IPS-18c (cell line): ENCODE results near the gene ZG16.
"Not testable (repeated sequence)": the region's sequence is repeated elsewhere in the genome, so short reads cannot be mapped to it uniquely, and the experiment has no call there.

ENCODE experiments used
- H3K4me3 ChIP-seq: 2 replicates; pipeline ENCODE4 v1.7.0; 2013; ENCODE audit warnings: low read depth, mild to moderate bottlenecking, low read length, moderate library complexity; ENCODE audit not compliant: insufficient read depth
- H3K9me3 ChIP-seq: one replicate; pipeline ENCODE4 v1.6.1; 2013; ENCODE audit warnings: mild to moderate bottlenecking, low read length, moderate library complexity; ENCODE audit not compliant: control insufficient read depth, insufficient read depth

The ZG16 gene, protein sequence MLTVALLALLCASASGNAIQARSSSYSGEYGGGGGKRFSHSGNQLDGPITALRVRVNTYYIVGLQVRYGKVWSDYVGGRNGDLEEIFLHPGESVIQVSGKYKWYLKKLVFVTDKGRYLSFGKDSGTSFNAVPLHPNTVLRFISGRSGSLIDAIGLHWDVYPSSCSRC

DNA sequence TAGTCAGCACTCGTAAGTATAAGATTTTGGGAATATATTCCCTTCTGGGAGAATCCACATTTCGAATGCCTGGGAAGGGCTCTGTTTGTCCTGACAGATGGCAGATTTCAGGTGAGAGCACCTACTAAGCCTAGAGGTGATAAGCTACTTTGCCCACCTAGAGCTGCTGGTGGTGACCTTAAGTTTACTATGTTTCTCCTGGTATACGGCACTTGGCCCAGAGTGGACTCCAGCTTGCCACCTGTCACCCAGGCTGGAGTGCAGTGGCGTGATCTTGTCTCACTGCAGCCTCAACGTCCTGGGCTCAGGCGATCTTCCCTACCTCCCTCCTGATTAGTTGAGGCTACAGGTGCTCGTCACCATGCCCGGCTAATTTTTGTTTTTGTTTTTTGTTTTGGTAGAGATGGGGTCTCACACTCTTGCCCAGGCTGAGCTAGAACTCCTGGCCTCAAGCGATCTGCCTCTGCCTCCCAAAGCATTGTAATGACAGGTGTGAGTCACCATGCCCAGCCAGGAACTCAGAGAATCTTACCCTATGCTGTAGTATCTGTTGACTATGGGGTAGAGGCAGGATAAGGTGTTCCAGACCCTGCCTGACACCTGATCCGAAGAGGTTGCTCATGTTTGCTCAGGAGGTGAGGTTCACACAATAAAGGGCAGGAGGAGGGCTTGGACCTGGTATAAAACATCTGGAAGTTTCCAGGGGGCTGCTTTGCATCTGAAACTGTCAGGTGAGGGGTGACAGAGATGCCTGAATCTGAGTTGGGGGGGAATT lies at the start of gene ZG16:
Gene ZG16 (plus strand): TSS at position 681 of the 775 bp plus-strand sequence. CDS start 1,011 bp downstream, outside the sequence.
- H3K9me3 ChIP-seq = no peaks in the 10 kb centered on the region
- H3K4me3 ChIP-seq = no peak within 1 kb of the TSS

DNA sequence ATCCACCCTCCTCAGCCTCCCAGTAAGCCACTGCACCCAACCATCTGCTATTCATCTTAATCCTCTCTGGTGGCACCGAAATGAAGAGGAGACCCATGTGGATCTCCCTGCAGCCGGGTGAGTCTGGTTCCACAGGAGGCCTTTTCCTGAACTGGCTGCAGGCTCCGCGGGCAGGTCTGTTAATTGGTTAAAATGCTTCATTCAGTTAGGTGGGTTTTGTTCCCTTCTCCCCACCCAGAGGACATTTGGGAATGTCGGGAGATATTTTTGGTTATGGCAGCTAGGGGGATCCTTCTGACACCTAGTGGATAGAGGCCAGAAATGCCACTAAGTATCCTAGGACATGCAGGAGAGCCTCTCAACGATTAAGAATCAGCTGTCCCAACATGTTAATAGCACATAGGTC lies 48.9 kb upstream of the ZG16 start:
- no peak overlapping the region for H3K4me3 ChIP-seq

DNA sequence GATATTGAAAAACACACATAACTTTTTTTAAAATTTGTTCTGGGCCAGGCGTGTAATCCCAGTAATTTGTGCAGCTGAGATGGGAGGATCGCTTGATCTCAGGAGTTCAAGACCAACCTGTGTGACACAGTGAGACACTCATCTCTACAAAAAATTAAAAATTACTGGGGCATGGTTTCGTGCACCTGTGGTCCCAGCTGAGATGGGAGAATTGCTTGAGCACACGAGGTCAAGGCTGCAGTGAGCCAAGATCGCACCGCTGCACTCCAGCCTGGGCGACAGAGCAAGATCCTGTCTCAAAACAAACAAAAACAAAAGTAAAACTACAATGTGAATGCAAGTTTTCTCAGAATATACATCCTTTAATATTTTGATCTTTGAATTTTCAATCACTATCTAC lies 47.4 kb upstream of the ZG16 start:
- Histone ChIP-seq H3K4me3 (no peak overlapping the region), H3K9me3 (no peaks in the 10 kb centered on the region)

More for the DNA sequence above, 48.9 kb upstream of the ZG16 start:
- no peaks in the 10 kb centered on the region for H3K9me3 ChIP-seq

DNA sequence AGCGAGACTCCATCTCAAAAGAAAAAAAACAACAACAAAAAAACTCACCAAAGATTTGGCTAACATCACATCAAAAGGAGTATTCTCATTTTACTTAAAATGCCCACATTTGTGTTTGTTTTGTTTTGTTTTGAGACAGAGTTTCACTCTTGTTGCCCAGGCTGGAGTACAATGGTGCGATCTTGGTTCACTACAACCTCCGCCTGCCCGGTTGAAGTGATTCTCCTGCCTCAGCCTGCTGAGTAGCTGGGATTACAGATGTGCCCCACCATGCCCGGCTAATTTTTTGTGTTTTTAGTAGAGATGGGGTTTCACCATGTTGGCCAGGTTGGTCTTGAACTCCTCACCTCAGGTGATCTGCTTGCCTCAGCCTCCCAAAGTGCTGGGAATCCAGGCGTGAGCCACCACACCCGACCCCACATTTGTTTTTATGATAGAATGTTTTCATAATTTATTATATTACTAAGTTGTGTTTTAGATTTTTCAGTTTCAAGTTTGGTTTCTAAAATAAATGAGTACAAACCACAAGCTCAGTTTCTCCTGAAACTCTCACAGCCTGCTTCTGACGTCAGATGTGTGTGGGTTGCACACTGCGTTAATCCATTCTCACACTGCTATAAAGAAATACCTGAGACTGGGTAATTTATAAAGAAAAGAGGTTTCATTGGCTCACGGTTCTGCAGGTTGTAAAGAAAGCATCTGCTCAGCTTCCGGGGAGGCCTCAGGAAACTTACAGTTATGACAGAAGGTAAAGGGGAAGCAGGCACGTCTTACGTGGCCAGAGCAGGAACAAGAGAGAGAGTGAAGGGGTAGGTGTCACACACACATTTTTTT lies 46.1 kb upstream of the ZG16 start:
- not testable (repeated sequence) for H3K4me3 ChIP-seq

DNA sequence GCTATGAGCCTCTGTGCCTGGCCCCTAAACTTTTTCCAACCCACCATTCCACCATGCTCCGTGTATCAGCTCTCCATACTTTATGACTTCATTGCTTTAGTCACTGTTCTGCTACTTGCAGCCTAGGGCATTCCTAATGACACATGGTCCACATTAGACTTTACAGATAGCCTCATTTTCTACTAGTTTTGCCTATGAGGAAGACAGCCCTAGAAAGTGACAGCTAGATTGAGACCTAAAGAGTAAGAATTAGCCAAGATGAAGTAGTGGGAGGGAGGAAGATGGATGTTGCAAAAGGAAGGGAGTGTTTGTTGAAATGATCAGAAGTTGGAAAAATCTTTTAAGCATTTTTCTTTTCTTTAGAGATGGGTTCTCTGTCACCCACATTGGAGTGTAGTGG lies 43.3 kb upstream of the ZG16 start:
- no peak overlapping the region for H3K4me3 ChIP-seq
- H3K9me3 ChIP-seq = no peaks in the 10 kb centered on the region

More for the DNA sequence above, 46.1 kb upstream of the ZG16 start:
- not testable (repeated sequence) for H3K9me3 ChIP-seq

DNA sequence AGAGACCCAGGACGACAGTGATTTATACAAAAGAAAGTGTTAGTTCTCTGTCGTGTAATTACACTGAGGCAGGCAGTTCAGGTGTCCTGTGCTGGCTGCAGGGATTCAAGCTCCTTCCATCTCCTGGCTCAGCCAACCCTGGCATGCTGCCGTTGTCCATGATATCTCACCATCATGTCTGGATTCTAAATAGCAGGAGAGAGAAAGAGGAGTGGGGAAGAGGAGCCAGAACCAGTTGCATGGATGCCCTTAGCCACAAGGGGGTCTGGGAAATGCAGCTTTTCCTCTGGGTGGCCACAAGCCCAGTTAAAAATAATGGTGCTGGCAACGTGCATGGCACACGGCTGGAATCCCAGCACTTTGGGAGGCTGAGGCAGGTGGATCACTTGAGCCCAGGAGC lies 41.9 kb upstream of the ZG16 start:
- Histone ChIP-seq H3K4me3 (no peak overlapping the region), H3K9me3 (no peaks in the 10 kb centered on the region)

DNA sequence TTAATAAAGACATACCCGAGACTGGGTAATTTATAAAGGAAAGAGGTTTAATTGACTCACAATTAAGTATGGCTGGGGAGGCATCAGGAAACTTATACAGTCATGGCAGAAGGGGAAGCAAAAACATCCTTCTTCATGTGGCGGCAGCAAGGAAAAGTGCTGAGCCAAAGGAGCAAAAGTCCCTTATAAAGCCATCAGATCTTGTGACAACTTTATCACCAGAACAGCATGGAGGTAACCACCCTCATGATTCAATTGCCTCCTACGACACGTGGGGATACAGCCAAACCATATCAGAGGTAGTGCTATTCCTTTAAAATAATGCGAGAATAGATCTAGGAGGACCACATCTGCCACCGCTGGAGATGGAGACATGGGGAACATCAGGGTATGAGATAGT lies 41.3 kb upstream of the ZG16 start:
- Histone ChIP-seq H3K9me3 (no peaks in the 10 kb centered on the region), H3K4me3 (no peak overlapping the region)

DNA sequence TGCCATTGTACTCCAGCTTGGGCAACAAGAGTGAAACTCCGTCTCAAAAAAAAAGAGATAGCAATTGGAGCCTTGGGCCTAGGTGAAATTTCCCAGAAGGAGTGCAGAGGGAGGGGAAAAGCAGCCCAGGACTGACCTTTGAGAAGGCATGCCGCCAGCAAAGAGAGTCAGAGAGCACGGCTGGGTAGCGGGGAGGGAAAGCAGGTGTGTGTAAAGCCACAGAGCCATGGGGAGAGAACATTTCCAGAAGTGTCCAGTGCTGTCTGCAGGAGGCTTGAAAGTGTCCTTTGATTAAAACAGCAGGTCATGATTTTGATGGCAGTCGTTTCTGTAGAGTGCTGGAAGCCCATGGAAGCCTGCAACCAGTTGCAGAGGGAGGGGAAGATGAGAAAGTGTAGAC lies 40.3 kb upstream of the ZG16 start:
- Histone ChIP-seq H3K9me3 (no peaks in the 10 kb centered on the region), H3K4me3 (no peak overlapping the region)

DNA sequence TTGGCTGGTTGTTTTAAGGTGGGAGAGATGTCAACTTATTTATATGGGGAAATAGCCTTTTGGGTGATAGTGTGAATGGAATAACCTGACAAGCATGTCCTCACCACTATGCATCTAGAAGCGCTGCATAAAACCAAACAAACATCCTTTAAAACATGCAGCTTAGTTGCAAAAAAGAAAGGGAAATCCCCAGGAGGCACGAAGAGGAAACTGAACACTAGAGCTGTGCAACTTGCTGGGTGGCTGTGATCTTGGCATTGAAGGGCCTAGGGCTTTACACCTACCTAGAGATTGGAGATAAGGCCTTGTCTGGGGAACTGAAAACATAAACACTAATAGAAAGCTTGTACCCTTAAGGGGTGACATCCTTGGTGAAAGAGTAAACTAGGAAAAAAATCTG lies 39.5 kb upstream of the ZG16 start:
- no peak overlapping the region for H3K4me3 ChIP-seq
- no peaks in the 10 kb centered on the region for H3K9me3 ChIP-seq

DNA sequence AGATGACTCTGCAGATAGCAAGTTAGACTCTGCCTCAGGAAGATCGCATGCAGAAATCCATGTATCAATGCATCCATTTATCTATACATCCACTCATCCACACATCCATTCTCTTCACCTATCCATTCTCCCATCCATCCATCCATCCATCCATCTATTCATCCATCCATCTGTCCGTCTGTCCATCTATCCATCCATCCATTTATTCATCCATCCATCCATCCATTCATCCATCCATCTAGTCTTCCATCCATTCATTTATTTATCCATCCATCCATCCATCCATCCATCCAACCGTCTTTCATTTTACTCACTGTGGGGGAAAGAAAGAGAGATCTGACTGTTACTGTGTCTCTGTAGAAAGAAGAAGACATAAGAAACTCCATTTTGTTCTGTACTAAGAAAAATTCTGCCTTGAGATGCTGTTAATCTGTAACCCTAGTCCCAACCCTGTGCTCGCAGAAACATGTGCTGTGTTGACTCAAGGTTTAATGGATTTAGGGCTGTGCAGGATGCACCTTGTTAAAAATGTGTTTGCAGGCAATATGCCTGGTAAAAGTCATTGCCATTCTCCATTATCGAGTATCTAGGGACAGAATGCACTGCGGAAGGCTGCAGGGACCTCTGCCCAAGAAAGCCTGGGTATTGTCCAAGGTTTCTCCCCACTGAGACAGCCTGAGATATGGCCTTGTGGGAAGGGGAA lies 38.0 kb upstream of the ZG16 start:
- not testable (repeated sequence) for H3K9me3 ChIP-seq, H3K4me3 ChIP-seq

DNA sequence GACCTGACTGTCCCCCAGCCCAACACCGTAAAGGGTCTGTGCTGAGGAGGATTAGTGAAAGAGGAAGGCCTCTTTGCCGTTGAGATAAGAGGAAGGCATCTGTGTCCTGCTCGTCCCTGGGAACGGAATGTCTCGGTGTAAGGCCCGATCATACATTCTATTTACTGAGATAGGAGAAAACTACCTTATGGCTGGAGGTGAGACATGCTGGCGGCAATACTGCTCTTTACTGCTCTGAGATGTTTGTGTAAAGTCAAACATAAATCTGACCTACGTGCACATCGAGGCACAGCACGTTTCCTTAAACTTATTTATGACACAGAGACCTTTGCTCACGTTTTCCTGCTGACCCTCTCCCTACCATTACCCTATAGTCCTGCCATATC lies 37.4 kb upstream of the ZG16 start:
- not testable (repeated sequence) for H3K4me3 ChIP-seq, H3K9me3 ChIP-seq

DNA sequence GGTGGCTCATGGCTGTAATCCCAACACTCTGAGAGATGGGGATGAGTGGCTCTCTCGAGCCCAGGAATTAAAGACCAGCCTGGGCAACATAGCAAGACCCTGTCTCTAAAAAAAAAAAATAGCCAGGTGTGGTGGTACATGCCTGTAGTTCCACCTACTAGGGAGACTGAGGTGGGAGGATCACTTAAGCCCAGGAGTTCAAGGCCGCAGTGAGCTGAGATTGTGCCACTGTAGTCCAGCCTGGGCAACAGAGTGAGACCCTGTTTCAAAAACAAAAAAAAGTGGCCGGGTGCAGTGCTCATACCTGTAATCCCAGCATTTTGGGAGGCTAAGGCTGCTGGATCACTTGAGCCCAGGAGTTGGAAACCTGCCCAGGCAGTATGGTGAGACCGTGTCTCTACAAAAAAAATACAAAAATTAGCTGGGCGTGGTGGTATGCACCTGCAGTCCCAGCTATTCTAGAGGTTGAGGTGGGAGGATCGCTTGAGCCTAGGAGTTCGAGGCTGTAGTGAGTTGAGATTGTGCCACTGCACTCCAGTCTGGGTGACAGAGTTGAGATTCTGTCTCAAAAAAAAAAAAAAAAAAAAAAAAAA lies 35.3 kb upstream of the ZG16 start:
- Histone ChIP-seq H3K4me3 (no peak overlapping the region), H3K9me3 (no peaks in the 10 kb centered on the region)

DNA sequence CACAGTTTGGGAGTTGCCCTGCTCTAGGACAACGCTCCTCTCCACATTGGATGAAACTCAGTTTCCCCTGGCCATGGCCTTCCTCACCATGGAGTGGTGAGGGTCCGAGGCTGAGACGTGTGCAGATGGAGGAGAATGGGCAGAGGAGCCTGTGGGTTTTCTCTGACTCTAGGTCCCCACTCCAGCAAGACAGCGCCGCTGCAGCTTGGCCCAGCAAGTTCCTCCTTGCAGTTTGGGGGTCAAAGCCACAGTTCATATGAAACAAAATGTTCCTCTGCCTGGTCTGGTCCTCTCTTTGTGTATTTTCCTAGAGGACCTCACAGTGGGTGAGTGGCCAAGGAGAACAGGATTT lies 34.6 kb upstream of the ZG16 start:
- H3K4me3 ChIP-seq = no peak overlapping the region

DNA sequence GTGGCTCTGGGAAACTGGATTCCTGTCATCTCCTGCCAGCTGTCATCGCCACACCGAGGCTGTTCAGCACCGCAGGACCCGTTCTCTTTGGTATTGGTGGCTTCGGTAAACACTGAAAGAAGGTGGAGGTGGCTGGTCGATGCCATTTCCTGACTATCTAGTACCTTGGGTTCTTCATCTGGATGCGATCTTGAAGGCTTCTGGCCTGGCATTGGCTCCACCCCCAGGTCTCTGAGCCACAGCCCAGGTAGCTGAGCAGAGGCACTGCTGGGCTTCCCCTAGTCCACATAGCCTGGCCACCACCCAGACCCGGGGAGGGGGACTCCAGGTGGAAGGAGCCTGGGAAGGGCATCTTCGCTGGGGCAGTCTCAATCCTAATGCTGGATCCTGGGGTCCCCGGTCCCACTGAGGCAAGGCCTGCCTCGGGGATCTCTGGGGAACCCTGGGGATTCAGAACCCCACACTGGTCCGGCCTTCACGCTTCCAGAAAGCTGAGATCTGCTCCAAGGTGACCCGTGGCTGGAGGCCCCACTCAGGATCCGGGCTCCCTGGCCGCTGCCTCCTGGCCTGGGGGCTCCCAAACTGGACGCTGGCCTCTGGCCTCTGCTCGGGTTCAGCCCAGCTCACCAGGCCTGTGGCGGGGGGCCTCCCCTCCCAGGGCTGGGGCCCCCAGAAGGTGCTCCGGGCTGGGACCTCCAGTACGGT lies 34.1 kb upstream of the ZG16 start:
- H3K9me3 ChIP-seq = peaks cover 3% of the 10 kb centered on the region
- H3K4me3 ChIP-seq = no peak overlapping the region

More for the DNA sequence above, 34.6 kb upstream of the ZG16 start:
- peaks cover 3% of the 10 kb centered on the region for H3K9me3 ChIP-seq

DNA sequence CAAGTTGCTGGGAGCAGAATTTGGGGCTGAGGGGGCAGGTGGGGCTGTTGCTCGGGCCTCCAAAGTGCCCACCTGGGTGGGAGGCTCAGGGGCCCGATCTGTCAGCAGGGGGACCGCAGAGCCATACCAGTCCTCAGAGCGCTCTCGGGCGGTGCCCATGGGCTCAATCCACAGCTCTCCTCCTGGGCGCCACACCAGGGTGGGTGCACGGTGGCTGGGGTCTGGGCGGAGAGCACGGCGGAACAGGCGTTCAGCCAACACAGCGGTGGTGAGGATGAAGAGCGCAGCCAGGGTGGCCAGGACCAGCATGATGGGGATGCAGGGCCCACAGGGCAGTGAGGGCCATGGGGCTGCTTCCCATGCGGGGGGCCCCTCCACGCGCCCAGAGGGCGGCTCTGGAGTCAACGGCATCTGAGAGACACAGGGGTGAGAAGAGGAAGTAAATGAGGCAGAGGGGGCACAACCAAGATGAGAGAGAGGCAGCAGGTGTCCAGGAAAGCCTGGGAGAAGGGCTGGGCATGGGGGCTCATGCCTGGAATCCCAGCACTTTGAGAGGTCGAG lies 33.4 kb upstream of the ZG16 start:
- H3K4me3 ChIP-seq = no peak overlapping the region

DNA sequence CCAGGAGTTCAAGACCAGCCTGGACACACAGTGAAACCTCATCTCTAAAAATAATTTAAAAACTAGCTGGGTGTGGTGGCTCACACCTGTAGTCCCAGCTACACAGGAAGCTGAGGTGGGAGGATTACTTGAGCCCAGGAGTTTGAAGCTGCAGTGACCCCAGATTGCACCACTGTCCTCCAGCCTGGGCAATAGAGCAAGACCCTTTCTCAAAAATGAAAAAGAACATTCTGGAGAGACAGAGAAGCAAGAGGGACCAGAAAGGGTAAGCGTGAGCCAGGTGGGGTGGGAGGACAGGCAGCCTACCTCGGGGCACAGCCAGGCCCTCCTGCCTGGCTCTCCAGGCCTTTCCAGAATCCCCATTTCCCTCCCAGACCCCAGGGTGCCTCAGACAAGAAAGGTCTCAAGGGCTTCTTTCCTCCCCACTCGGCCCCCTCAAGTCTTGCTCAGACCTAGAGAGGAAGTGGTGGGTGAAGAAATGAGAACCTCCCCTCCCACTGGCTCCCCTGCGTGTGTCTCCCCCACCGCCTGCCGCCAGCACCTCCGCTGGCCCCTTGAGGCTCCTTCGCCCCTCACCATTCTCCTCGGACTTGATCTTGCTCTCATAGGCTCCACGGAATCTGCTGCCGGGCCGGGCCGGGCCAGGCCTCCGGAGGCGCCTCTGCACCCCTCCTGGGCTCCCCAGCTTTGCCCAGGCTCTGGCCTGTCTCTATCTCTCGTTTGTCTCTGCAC lies 32.8 kb upstream of the ZG16 start:
- Histone ChIP-seq H3K4me3 (no peak overlapping the region), H3K9me3 (peaks cover 3% of the 10 kb centered on the region)

More for the DNA sequence above, 33.4 kb upstream of the ZG16 start:
- peaks cover 3% of the 10 kb centered on the region for H3K9me3 ChIP-seq
